NCI-H187 treated with DMSO at 0.1 percent for 48 hours (cell line): ENCODE results near the gene GPX3.

ENCODE experiments used
- DNase-seq: peaks from one replicate; lab custom pipeline; 2025; lab: John Stamatoyannopoulos, UW

The GPX3 gene

DNA sequence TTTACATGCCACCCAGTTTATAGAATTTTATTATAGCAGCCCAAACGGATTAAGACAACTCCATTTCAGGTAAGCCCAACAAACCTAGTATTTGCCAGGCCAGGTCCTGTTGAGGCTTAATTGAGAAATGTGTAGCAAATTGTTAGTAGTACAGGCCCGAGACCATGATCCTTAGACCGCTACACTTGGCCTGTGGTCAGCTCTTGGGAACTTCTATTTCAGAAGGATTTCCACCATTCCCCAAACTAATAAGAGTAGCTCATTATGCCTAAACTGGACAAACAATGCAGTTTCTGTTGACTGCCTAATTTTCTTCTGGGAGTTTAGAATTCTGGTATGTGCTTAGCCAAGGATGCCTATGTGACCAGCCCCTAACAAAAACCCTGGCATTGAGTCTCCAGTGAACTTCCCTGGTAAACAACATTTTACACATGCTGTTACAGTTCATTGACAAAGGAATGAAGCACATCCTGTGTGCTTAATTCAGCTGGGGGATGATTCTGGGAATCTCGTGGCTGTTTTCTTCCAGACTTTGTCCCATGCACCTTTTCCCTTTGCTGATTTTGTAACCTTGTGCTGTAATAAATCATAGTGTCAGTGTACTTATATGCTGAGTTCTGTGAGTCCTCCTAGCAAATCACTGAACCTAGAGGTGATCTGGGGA lies 5.6 kb upstream of the GPX3 start:
- DNase-seq, result no peak

- no peak for DNase-seq
Observed at GRCh38 chr5:151015974-151016587, 4.3 kb upstream of the GPX3 start.

DNA sequence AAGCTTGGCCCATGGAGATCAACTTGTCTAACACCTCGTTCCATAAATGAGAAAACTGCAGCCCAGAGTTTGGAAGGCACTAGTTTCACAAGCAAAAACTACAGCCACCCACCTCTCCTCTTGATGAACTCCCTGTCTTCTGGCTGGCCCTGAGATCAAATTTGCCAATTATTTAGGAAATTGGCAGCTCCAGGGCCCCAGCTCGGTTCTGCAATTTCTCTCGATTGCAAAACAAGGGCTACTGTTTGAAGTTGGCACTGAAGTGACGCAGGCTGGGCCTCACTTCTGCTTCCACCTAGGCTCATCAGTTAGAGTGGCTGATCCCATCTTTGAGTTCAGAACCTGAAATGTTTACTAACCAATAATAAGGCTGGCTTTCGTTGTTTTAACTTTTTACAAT lies 3.7 kb upstream of the GPX3 start:
- no peak for DNase-seq

DNA sequence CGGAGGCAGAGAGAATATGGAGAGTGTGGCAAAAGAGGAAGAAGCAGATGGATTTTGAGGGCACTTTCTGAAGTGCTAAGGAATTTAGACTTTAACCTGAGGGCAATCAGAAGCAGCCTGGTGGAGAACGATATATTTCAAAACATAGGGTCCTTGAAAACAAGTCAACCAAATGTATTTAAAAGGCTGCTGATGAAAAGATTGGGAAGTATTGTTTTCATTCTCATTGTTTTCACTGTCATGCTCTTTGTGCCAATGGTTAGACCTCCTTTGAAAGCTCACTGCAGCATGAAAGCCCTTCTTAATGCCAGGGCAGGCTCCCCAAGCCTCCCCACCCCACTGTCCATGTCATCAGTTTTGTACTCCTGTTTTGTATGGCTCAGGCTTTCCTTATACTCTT lies 2.5 kb upstream of the GPX3 start:
- no peak for DNase-seq

GRCh38 chr5:151018846-151019245 lies 1.5 kb upstream of the GPX3 start:
- DNase-seq, result no peak

GRCh38 chr5:151019331-151019730 lies 1.1 kb upstream of the GPX3 start:
- no peak for DNase-seq

DNA sequence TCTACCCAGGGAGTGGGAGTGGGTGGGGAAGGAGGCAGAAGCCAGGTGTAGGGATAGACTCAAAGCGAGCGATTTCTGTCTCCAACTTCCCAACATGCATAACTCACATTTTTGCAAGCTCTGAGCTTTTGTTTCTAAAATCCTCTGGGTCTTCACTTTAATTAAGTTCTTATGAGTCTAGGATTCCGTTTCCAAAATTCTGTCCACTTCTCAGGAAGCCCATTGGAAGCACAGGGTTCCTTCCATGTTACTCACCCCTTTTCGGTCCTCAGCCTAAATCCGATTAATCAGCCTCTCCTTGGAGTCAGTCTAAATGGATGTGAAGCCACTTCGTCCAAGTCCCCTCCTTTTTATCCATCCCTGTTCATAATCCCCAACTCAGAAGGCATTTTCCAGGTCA lies 1.4 kb downstream of the GPX3 start:
- DNase-seq, result no peak

DNA sequence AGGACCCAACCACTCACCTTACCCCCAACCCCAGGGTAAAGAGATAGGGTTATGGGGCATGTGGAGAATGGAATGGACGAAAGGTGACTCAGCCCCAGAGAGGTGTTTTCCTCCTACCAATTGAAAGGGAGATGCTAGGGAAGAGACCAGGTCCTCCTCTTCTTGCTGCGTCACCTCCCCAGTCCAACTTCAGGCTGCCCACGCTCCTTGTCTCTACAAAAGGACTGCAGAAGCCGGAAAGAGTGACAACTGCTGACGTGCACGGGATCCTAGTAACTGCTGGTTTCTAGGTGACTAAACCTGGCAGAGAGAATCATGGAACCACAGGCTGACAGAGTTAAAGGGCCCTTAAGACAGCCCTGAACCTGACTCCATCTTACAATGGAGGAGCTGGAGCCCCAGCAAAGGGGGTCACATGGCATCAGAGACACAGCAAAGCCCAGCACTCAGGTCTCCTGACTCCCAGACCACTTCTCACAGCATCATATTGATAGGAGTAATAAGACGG lies 2.2 kb downstream of the GPX3 start:
- DNase-seq, result no peak

DNA sequence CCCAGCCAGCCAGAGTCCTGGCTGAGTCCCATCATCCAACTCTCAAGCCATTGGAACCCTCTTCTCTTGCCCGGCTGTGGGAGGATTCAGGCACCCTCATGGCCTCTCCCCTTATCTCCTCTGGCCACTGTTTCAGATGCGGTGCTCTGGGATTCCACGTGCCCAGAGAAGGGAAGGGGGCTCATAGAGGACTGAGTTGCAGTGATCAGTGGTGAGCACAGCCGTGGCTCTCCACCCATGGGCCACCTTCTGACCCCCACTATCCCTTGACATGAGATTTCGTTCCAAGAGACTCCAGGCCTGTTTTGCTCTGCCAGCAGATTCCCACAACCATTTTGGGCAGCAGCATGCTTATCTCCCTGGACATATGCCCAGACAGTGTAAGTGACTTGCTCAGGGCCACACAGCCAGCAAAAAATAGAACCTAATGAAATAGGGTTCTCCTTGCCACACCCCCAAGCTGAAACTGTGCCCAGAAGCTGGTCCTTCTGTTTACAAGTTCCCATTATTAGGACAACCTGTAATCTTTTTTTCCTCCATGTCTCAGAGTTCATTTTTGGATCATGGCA lies 2.7 kb downstream of the GPX3 start:
- DNase-seq, result no peak

DNA sequence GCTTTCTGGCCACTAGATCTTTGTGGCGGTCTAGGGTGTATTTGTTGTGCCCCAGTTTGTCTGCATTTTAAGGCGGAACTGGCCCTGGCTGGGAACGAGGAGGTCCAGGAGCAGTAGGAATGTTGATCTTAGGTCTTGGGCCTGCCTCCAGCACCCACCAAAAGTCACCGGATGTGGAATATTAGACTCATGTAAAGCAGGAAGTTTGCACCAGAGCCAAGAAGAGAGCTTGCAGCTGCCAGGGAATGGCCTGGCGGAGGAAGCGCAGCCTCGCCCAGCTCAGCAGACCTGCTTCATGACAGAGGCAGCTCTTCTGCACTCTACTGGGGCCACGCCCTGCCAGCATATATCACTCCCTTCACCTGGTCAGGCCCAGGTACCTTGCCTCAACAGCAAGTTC lies 3.3 kb downstream of the GPX3 start:
- DNase-seq, result no peak

DNA sequence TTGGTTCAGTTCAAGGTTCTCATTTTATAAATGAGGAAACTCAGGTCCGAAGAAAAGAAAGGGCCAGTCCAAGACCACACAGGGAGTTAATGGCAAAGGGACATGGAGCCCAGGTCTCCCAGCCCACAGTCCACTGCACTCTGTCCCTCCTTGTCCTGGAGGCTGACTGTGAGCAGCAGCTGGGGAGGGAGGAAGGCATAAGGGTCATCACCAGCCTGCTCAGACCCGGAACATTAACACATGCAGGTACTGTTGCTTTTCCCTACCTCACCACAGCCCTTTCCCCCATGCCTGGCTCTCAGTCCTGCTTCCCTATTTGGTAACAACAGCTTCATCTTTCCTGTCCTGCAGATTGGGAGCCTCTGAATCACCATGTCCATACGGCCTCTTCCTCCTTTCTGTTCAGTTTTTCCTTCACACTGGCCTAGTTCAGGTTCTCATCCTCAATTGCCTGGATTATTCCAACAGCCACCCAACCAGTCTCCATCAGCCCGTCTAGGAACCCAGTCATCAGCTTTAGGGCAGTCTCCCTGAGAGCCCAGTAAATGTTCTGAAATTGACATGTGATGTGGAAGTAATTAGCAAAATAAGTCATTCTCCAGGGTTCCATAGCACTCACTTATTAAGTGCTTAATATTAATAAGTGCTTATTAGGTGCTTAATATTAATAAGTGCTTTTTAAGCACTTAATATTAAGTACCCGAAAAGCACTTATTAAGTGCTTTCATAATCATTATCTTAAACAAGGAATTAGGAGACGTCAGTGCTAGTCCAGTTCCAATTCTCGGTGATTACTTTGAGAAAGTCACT lies 4.3 kb downstream of the GPX3 start:
- DNase-seq, result no peak

DNA sequence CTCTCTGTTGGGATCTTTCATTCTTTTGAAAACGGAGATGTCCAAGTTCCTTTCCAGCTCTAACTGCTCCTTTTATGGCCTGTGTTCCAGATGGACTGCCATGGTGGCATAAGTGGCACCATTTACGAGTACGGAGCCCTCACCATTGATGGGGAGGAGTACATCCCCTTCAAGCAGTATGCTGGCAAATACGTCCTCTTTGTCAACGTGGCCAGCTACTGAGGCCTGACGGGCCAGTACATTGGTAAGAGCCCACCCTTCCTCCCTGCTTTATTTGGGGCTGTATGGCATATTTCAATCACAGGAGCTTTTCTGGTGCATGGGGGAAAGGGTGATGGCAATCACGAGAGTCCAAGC lies 4.8 kb downstream of the GPX3 start:
- DNase-seq, result no peak

DNA sequence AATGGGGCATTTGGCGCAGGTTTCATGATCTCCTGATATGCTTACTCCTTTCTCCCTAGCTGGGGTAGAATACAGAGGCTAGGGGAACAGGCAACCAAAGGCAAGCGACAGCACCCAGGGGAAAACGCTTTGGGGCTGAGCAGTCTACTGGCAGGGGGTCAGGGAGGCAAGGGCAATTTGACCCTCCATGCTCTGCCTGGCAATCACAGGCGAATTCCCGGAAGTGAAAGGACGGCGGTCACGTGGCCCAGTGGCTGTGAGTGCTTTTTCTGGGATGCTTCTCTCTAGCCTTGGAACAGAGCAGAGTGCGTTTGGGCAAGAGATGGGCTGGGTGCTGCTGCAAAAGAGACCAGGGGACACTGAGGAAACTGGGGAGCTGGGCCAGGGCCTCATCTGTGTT lies 5.7 kb downstream of the GPX3 start:
- no peak for DNase-seq

DNA sequence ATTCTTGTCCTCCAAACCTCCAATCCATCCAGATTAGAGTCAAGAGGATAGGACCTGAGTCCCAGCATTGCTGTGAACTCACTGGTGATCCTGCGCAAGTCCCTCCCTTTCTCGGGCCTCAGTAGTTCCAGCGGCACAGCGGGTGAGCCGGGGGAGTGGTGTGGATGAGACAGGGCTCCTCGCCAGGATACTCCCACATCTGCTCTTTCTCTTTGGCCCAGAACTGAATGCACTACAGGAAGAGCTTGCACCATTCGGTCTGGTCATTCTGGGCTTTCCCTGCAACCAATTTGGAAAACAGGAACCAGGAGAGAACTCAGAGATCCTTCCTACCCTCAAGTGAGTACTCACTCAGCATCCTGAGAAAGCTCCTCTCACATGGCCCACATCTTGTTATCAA lies 6.3 kb downstream of the GPX3 start:
- DNase-seq, result no peak

GRCh38 chr5:151027961-151028479 lies 7.6 kb downstream of the GPX3 start:
- DNase-seq, result no peak

DNA sequence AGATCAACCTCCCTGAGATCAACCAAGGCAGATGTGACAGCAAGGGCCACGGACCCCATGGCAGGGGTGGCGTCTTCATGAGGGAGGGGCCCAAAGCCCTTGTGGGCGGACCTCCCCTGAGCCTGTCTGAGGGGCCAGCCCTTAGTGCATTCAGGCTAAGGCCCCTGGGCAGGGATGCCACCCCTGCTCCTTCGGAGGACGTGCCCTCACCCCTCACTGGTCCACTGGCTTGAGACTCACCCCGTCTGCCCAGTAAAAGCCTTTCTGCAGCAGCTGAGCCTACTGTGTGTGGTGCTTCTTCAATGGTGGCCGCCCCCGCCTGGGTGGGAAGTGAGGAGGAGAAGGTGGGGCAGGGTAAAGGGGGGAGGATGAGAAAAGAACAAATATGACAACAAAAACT lies 8.3 kb downstream of the GPX3 start:
- no peak for DNase-seq

GRCh38 chr5:151029179-151030055 lies 9.0 kb downstream of the GPX3 start:
- DNase-seq, result no peak

- DNase-seq, result no peak
Observed at GRCh38 chr5:151030056-151030336, 9.6 kb downstream of the GPX3 start.

- no peak for DNase-seq
Observed at GRCh38 chr5:151030379-151030778, 10.0 kb downstream of the GPX3 start.

DNA sequence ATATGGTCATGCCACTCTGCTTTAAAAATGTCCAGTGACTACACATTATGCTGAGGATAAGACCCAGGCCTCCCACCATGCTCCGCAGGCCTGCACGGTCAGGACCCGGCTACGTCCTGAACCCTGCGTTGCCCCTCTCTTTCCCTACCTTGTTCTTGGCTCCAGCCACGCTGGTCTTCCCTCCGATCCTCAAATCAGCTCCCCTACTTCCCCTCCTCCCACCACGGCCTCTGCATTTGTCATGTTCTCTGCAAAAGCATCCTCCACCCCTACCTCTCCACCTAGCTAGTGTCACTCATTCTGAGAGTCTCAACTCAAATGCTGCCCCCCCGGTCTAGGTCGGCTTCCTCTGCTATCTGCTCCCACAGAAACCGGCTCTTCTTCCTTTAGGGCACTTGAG lies 11.2 kb downstream of the GPX3 start:
- DNase-seq, result no peak

- DNase-seq, result no peak
Observed at GRCh38 chr5:151033217-151033934, 13.0 kb downstream of the GPX3 start.
